Brain microvascular endothelial cell (primary cell): ENCODE data around the gene ZNF544.
A peak's percentile ranks its signal among the peaks of the same experiment; 100 is the strongest.

ENCODE experiments used
- DNase-seq: peaks from one replicate; pipeline ENCODE4 v3.0.0-alpha.2; 2020
- H3K27ac ChIP-seq: fragments of 250-450 bp; sonication (Bioruptor Pico); 2 replicates; pipeline ENCODE4 v1.5.1; 2020; ENCODE audit warnings: mild to moderate bottlenecking, moderate library complexity
- H3K27me3 ChIP-seq: fragments of 250-450 bp; sonication (Bioruptor Pico); replicated peaks from 2 replicates; pipeline ENCODE4 v1.5.1; 2020; ENCODE audit warnings: mild to moderate bottlenecking
- H3K36me3 ChIP-seq: fragments of 250-450 bp; sonication (Bioruptor Pico); replicated peaks from 2 replicates; pipeline ENCODE4 v1.5.1; 2020; ENCODE audit warnings: mild to moderate bottlenecking
- H3K4me3 ChIP-seq: 2 replicates; pipeline ENCODE4 v1.5.1; 2011; ENCODE audit warnings: low read depth, mild to moderate bottlenecking, control low read depth, low read length, moderate library complexity
- CTCF ChIP-seq: IDR thresholded peaks from 2 replicates; pipeline ENCODE4 v1.5.1; 2011; ENCODE audit warnings: low read depth, mild to moderate bottlenecking, moderate library complexity, low read length, control low read depth, inconsistent platforms; ENCODE audit errors: missing control alignments
- in situ Hi-C: cut with HindIII; loops from 2 replicates; pipeline ENCODE4 v1.10.0; 2017; ENCODE audit warnings: low sequenced_read_pairs, low pct_ligation_motif_present

The ZNF544 gene

GRCh38 chr19:58213075-58213369, 15.7 kb upstream of the ZNF544 start:
- no peak for DNase-seq
- peaks cover 61% of the 10 kb centered on the region for H3K36me3 ChIP-seq
- in situ Hi-C loops, result no loop called here
- TF ChIP-seq CTCF, result no peak
- H3K27ac ChIP-seq, result no peak overlapping the region
- no peaks in the 10 kb centered on the region for H3K27me3 ChIP-seq
- no peak overlapping the region for H3K4me3 ChIP-seq

- H3K27ac ChIP-seq, result no peak overlapping the region
- no peak for TF ChIP-seq CTCF
- H3K27me3 ChIP-seq, result no peaks in the 10 kb centered on the region
- peaks cover 22% of the 10 kb centered on the region for H3K36me3 ChIP-seq
- DNase-seq, result no peak
- no peak overlapping the region for H3K4me3 ChIP-seq
- in situ Hi-C loops, result no loop called here
Observed at GRCh38 chr19:58217069-58217481, 11.6 kb upstream of the ZNF544 start.

GRCh38 chr19:58217607-58218391, 10.9 kb upstream of the ZNF544 start:
- in situ Hi-C loops, result no loop called here
- no peak for TF ChIP-seq CTCF
- Histone ChIP-seq H3K27ac (no peak overlapping the region), H3K27me3 (no peaks in the 10 kb centered on the region), H3K36me3 (peaks cover 15% of the 10 kb centered on the region), H3K4me3 (no peak overlapping the region)
- no peak for DNase-seq

DNA sequence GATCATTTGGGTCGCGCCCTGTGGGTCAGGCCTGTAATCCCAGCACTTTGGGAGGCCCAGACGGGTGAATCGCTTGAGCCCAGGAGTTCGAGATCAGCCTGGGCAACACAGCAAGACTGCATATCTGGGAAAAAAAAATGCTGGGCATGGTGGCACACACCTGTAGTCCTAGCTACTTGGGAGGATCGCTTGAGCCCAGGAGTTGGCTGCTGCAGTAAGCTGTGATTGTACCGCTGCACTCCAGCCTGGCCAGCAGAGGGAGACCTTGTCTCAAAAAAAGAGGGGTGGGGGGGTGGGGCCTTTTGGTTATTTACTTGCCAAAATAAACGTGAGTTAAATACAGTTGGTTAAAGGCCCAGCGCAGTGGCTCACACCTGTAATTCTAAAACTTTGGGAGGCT, 9.8 kb upstream of the ZNF544 start:
- in situ Hi-C loops, result no loop called here

DNA sequence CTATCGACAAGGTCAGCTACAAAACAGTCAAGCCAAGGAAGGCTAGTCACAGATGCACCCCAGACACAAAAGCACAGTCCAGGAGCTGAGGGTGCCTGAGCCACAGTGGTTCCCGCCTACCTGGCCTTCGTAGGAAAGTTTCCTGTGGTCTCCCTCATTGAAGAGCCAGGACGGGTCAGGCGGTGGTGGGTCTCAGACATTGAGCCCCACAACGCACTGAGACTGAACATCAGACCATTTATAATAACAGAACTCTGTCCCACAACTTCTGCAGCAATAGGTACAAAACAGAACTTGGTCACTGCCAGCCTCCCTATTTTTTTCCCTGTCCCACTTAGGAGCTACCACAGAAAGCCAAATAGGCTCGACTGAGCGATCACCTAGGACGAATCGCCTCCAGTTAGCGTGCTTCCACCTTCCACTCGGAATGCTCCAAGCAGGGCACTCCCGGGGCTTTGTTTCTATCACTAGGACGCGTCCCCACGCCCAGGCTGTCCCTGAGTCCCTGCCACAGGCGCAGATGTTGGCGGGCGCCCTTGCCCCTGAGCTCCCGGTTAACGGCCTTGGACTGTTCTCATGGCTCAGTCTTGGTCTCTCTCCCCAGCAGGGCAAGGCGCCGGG, 640 bp upstream of the ZNF544 start:
- Histone ChIP-seq H3K4me3 (peak overlapping the region; percentile 83), H3K27ac (peak overlapping the region; percentile 60), H3K27me3 (no peaks in the 10 kb centered on the region), H3K36me3 (peaks cover 30% of the 10 kb centered on the region)
- TF ChIP-seq CTCF, result no peak
- in situ Hi-C loops, result no loop called here
- peak; percentile 4 for DNase-seq

More for the DNA sequence above, 9.8 kb upstream of the ZNF544 start:
- no peak for DNase-seq
- Histone ChIP-seq H3K4me3 (no peak overlapping the region), H3K36me3 (peaks cover 4% of the 10 kb centered on the region), H3K27me3 (no peaks in the 10 kb centered on the region), H3K27ac (no peak overlapping the region)
- peak; percentile 29 for TF ChIP-seq CTCF
